Measurements from ENCODE around the gene GABBR2. TPM values are rescaled to one million over a fixed set of nuclear protein-coding genes. Genes with fewer than 3 reads are reported as not detected.

Gene GABBR2
- total RNA-seq, 1 experiment from 2014 or later = not detected

DNA sequence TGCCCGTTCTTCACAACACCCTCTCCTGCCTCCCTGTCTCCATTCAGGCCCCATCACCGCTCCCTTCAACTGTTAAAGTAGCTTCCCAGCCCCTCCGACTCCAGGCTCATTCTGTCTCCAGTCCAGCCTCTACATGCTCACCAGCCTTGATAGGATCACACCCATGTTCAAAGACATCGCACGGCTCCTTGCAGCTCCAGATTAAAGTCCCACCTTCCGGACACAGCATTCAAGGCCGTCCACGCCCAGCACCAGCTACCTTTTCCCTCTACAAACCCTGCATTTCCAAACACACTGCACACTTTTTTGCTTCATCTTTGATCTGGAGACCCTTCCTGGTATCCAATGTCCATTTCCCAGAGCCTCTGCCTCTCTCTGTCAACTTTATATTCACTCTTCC lies 6.4 kb downstream of the GABBR2 start:
- H3K36me3 ChIP-seq (ENCODE audit: insufficient read depth, low read length, poor library complexity, severe bottlenecking) = no peaks in the 10 kb centered on the region
- POLR2A ChIA-PET (ENCODE audit: low non-redundant PET) = no interaction called here
- TF ChIP-seq EZH2 (IDR thresholded peaks at IDR 0.05; ENCODE audit: borderline replicate concordance, low read depth, low read length, poor library complexity, severe bottlenecking) (no peak), CTCF (conservative IDR thresholded peaks at IDR 0.05; ENCODE audit: low read depth, low read length) (no peak)
- H3K27me3 ChIP-seq (replicated peaks; ENCODE audit: insufficient read depth, low read depth, low read length, poor library complexity) = peaks cover 85% of the 10 kb centered on the region
- BruUV-seq (replicated peaks) = no TSS peak
- no peaks in the 10 kb centered on the region for H3K4me1 ChIP-seq (ENCODE audit: insufficient read depth, low read length, poor library complexity, severe bottlenecking)
- DNase-seq (ENCODE audit: low spot score) = no peak
- intact Hi-C loops (cut with micrococcal nuclease; ENCODE audit: unreplicated experiment) = loop anchor here (10.0 kb wide), 1 partner anchor 168 kb away; no protein-coding TSS in a partner anchor
- no peak overlapping the region for H3K27ac ChIP-seq (ENCODE audit: low read depth, low read length, poor library complexity, severe bottlenecking)
- CTCF ChIA-PET = no interaction called here
- no peak overlapping the region for H3K4me3 ChIP-seq (ENCODE audit: low read depth, low read length, poor library complexity, severe bottlenecking)
- H3K9me3 ChIP-seq (ENCODE audit: low read depth, low read length, poor library complexity, severe bottlenecking) = no peaks in the 10 kb centered on the region

DNA sequence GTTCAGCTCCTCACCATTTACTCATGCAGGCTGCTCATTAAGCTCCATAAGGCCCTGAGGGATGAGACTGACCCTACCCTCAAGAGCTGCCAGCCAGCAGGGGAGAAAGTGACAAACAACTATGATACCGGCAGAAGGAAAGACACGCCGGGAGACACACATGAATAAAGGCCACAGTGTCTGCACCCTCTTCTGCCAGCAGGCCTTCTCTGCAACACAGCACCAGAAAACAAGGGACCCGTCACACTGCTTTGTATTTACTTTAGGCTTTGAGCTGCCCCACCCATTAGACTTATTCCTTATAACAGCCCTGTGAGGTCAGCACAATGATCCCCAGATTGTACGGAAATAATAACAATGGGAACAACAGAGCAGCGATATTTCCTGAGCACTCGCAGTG lies 7.2 kb downstream of the GABBR2 start:
- POLR2A ChIA-PET (ENCODE audit: low non-redundant PET) = no interaction called here
- H3K36me3 ChIP-seq (ENCODE audit: insufficient read depth, low read length, poor library complexity, severe bottlenecking) = no peaks in the 10 kb centered on the region
- H3K4me1 ChIP-seq (ENCODE audit: insufficient read depth, low read length, poor library complexity, severe bottlenecking) = no peaks in the 10 kb centered on the region
- CTCF ChIA-PET = no interaction called here
- H3K9me3 ChIP-seq (ENCODE audit: low read depth, low read length, poor library complexity, severe bottlenecking) = no peaks in the 10 kb centered on the region
- DNase-seq (ENCODE audit: low spot score) = no peak
- BruUV-seq (replicated peaks) = no TSS peak
- H3K27ac ChIP-seq (ENCODE audit: low read depth, low read length, poor library complexity, severe bottlenecking) = no peak overlapping the region
- H3K27me3 ChIP-seq (replicated peaks; ENCODE audit: insufficient read depth, low read depth, low read length, poor library complexity) = peaks cover 78% of the 10 kb centered on the region
- H3K4me3 ChIP-seq (ENCODE audit: low read depth, low read length, poor library complexity, severe bottlenecking) = no peak overlapping the region
- TF ChIP-seq EZH2 (IDR thresholded peaks at IDR 0.05; ENCODE audit: borderline replicate concordance, low read depth, low read length, poor library complexity, severe bottlenecking) (no peak), CTCF (conservative IDR thresholded peaks at IDR 0.05; ENCODE audit: low read depth, low read length) (no peak)
- intact Hi-C loops (cut with micrococcal nuclease; ENCODE audit: unreplicated experiment) = loop anchor here (10.0 kb wide), 1 partner anchor 167 kb away; no protein-coding TSS in a partner anchor

DNA sequence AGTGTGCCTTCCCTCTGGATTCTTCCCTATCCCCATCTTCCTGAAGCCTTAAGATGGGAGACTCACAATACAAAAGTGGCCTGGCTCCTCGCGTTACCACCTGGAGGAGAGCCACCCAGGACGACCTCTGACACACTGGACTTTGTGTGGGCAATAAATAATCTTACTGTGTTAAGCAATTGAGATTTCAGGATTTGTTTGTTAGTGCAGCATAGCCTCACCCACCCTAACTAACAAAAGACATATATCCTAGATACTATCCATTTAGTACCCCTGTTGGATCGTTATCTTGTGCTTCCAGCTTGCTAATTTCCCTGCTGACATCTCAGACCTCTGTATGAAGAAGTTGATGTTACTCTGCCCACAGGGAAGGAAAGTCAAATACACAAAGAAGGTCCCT lies 7.9 kb downstream of the GABBR2 start:
- POLR2A ChIA-PET (ENCODE audit: low non-redundant PET) = no interaction called here
- H3K27me3 ChIP-seq (replicated peaks; ENCODE audit: insufficient read depth, low read depth, low read length, poor library complexity) = peaks cover 70% of the 10 kb centered on the region
- H3K27ac ChIP-seq (ENCODE audit: low read depth, low read length, poor library complexity, severe bottlenecking) = no peak overlapping the region
- no peak overlapping the region for H3K4me3 ChIP-seq (ENCODE audit: low read depth, low read length, poor library complexity, severe bottlenecking)
- no peaks in the 10 kb centered on the region for H3K4me1 ChIP-seq (ENCODE audit: insufficient read depth, low read length, poor library complexity, severe bottlenecking)
- TF ChIP-seq CTCF (conservative IDR thresholded peaks at IDR 0.05; ENCODE audit: low read depth, low read length) (no peak), EZH2 (IDR thresholded peaks at IDR 0.05; ENCODE audit: borderline replicate concordance, low read depth, low read length, poor library complexity, severe bottlenecking) (no peak)
- DNase-seq (ENCODE audit: low spot score) = no peak
- no peaks in the 10 kb centered on the region for H3K9me3 ChIP-seq (ENCODE audit: low read depth, low read length, poor library complexity, severe bottlenecking)
- intact Hi-C loops (cut with micrococcal nuclease; ENCODE audit: unreplicated experiment) = loop anchor here (10.0 kb wide), 1 partner anchor 166 kb away; no protein-coding TSS in a partner anchor
- CTCF ChIA-PET = no interaction called here
- no peaks in the 10 kb centered on the region for H3K36me3 ChIP-seq (ENCODE audit: insufficient read depth, low read length, poor library complexity, severe bottlenecking)
- no TSS peak for BruUV-seq (replicated peaks)

Measured in A673 (cell line).